CD4-positive, CD25-positive, alpha-beta regulatory T cell (primary cell): Measurements from ENCODE around the gene KAT8. TPM values are rescaled to one million over a fixed set of nuclear protein-coding genes. Genes with fewer than 3 reads are reported as not detected.
A peak's percentile ranks its signal among the peaks of the same experiment; 100 is the strongest.
"Not testable (repeated sequence)": the region's sequence is repeated elsewhere in the genome, so short reads cannot be mapped to it uniquely, and the experiment has no call there.

Source experiments
- ATAC-seq, 2 donors: fragments of 150-1000 bp; cut with Tn5 transposase; one replicate each; pipeline ENCODE4 v1.10.0; 2021; ENCODE audit warnings: low read depth in 2 of 2, moderate number of reproducible peaks in 2 of 2, moderate library complexity in 1 of 2
- DNase-seq, 3 donors: peaks; one replicate each; pipeline versions ENCODE4 v3.0.0 to v3.0.0-alpha.2; 2012 to 2022; ENCODE audit warnings: mixed read lengths in 1 of 3
- H3K27ac ChIP-seq: one replicate; pipeline ENCODE4 v1.7.0; 2013; ENCODE audit warnings: mild to moderate bottlenecking, low read length; ENCODE audit not compliant: insufficient read depth, poor library complexity, severe bottlenecking
- H3K27me3 ChIP-seq: one replicate; pipeline ENCODE4 v1.7.0; 2013; ENCODE audit warnings: low read length; ENCODE audit not compliant: control insufficient read depth, insufficient read depth
- H3K36me3 ChIP-seq: one replicate; pipeline ENCODE4 v1.7.0; 2013; ENCODE audit warnings: mild to moderate bottlenecking, low read length, moderate library complexity; ENCODE audit not compliant: control insufficient read depth, insufficient read depth
- H3K4me1 ChIP-seq: 2 replicates; pipeline ENCODE4 v1.7.0; 2013; ENCODE audit warnings: mild to moderate bottlenecking, low read length; ENCODE audit not compliant: insufficient read depth, control insufficient read depth, poor library complexity, severe bottlenecking
- H3K4me3 ChIP-seq: one replicate; pipeline ENCODE4 v1.7.0; 2013; ENCODE audit warnings: low read depth, mild to moderate bottlenecking, low read length, moderate library complexity
- H3K9me3 ChIP-seq, 2 experiments: 1 replicate in 1 of 2; 2 replicates in 1 of 2; pipeline ENCODE4 v1.7.0; 2013; ENCODE audit warnings: low read length in 2 of 2, mild to moderate bottlenecking in 1 of 2, moderate library complexity in 1 of 2; ENCODE audit not compliant: control insufficient read depth in 2 of 2
- H3K27ac Mint-ChIP-seq, 3 donors: one replicate each; pipeline ENCODE4 v1.8.0; 2020 to 2022; ENCODE audit warnings: mild to moderate bottlenecking in 3 of 3, mixed read lengths in 3 of 3, moderate library complexity in 2 of 3
- H3K27me3 Mint-ChIP-seq: one replicate; pipeline ENCODE4 v1.8.0; 2022; ENCODE audit warnings: mild to moderate bottlenecking, mixed read lengths
- H3K36me3 Mint-ChIP-seq: one replicate; pipeline ENCODE4 v1.8.0; 2020; ENCODE audit warnings: mixed read lengths
- H3K4me1 Mint-ChIP-seq, 4 donors: one replicate each; pipeline ENCODE4 v1.8.0; 2020 to 2022; ENCODE audit warnings: mixed read lengths in 4 of 4, mild to moderate bottlenecking in 1 of 4
- H3K4me3 Mint-ChIP-seq, 4 donors: one replicate each; pipeline ENCODE4 v1.8.0; 2020 to 2022; ENCODE audit warnings: mild to moderate bottlenecking in 4 of 4, mixed read lengths in 4 of 4, moderate library complexity in 3 of 4
- H3K9me3 Mint-ChIP-seq, 7 donors: one replicate each; pipeline ENCODE4 v1.8.0; 2020 to 2022; ENCODE audit warnings: mixed read lengths in 7 of 7, mild to moderate bottlenecking in 3 of 7, moderate library complexity in 2 of 7
- polyA plus RNA-seq, 4 donors: library from polyadenylated mRNA; unstranded; fragments of 300-500 nt; fragmentation: Illumina TruSeq; gene quantifications; one replicate each; pipeline ENCODE4 v1.2.3, GENCODE V29; 2021
- total RNA-seq: library from RNA; stranded (reverse); gene quantifications from one replicate; pipeline ENCODE4 v1.2.3, GENCODE V29; 2022

KAT8 gene
- total and polyA plus RNA-seq, 5 donors from 2014 or later = 31.8 to 103 (median 44.7) TPM

DNA sequence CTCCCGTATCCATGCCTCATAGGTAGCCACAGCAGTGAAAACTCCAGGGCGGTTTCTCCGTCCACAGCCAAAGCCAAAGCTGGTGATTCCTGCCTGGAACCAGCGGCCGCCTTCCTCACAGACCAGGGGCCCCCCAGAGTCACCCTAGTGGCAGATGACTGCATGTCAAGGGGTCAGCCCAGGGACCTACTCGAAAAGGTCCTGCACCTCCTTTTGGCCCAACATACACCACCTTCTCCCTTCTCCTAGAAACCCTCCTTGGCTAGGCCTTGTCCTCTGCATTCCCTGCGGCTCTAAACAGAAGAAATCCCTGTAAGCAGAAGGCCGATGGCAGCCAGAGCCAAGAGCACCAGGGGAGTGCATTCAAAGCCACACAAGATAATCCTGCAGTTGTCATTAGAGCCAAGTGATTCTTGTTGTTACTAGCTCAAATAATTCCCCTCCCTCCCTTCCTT, 26.3 kb downstream of the KAT8 start:
- DNase-seq = no peak
- Mint-ChIP-seq H3K4me3 (peak overlapping the region; percentile 69 to 90 (median 76)), H3K27me3 (peaks cover 10% of the 10 kb centered on the region), H3K4me1 (peaks cover 4 to 20% (median 6%) of the 10 kb centered on the region in 4 donors), H3K36me3 (no peaks in the 10 kb centered on the region), H3K27ac (peak overlapping the region in 2 of 3 donors; percentile 47 to 82), H3K9me3 (no peaks in the 10 kb centered on the region)
- H3K27ac ChIP-seq = no peak overlapping the region
- peaks cover 19% of the 10 kb centered on the region for H3K4me1 ChIP-seq
- no peaks in the 10 kb centered on the region for H3K27me3 ChIP-seq
- ATAC-seq = no peak
- H3K36me3 ChIP-seq = no peaks in the 10 kb centered on the region
- no peak overlapping the region for H3K4me3 ChIP-seq
- no peaks in the 10 kb centered on the region for H3K9me3 ChIP-seq

DNA sequence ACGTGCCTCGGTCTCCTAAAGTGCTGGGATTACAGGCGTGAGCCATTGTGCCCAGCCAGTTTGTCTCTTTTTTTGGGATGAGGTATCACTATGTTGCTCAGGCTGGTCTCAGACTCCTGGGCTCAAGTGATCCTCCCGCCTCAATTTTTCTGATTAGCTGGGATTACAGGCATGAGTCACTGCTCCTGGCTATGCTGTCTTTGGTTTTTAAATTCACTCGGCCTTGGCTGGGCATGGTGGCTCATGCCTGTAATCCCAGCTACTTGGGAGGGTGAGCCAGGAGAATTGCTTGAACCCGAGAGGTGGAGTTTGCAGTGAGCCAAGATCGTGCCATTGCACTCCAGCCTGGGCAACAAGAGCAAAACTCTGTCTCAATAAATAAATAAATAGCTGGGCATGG, 27.0 kb downstream of the KAT8 start:
- not testable (repeated sequence) for H3K4me3 ChIP-seq, DNase-seq, H3K9me3 ChIP-seq, H3K27me3 ChIP-seq, H3K36me3 Mint-ChIP-seq, H3K9me3 Mint-ChIP-seq, ATAC-seq, H3K27ac ChIP-seq, H3K36me3 ChIP-seq
- peaks cover 4 to 20% (median 6%) of the 10 kb centered on the region in 4 donors for H3K4me1 Mint-ChIP-seq
- peak overlapping the region in 2 of 3 donors; percentile 47 to 60 for H3K27ac Mint-ChIP-seq
- H3K4me3 Mint-ChIP-seq = peak overlapping the region in 3 of 4 donors; percentile 69 to 84 (median 80)
- H3K4me1 ChIP-seq = peaks cover 19% of the 10 kb centered on the region
- peaks cover 10% of the 10 kb centered on the region for H3K27me3 Mint-ChIP-seq

DNA sequence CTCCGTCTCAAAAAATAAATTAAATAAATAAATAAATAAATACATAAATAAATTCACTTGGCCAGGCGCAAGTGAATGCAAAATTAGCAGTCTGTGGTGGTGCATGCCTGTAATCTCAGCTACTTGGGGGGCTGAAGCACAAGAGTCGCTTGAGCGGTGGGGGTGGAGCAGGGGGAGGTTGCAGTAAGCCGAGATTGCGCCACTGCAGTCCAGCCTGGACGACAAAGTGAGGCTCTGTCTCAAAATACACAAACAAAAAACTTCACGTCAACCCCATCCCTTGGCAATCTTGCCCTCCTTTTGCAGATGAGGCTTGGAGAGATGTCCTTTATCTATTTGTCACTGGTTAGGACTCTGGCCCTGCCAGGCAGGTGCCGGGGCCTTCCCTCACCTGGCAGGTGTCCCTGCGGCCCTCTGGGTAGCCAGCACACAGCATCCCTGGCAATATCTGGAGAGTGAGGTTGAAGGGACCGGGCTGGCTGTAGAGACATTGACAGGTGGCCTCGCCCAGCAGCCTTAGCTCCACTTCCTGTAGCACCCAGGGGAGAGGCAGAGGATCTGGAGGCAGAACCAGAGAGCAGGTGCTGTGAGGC, 28.0 kb downstream of the KAT8 start:
- Histone ChIP-seq H3K27me3 (no peaks in the 10 kb centered on the region), H3K27ac (no peak overlapping the region), H3K4me1 (peaks cover 19% of the 10 kb centered on the region), H3K4me3 (no peak overlapping the region), H3K9me3 (no peaks in the 10 kb centered on the region), H3K36me3 (no peaks in the 10 kb centered on the region)
- DNase-seq = peak in 1 of 3 donors; percentile 26
- H3K4me1 Mint-ChIP-seq = peaks cover 4 to 20% (median 6%) of the 10 kb centered on the region in 4 donors
- H3K9me3 Mint-ChIP-seq = no peaks in the 10 kb centered on the region
- ATAC-seq = no peak
- no peak overlapping the region for H3K27ac Mint-ChIP-seq
- no peak overlapping the region for H3K4me3 Mint-ChIP-seq
- no peaks in the 10 kb centered on the region for H3K36me3 Mint-ChIP-seq
- peaks cover 10% of the 10 kb centered on the region for H3K27me3 Mint-ChIP-seq

GRCh38 chr16:31147574-31147973, 30.1 kb downstream of the KAT8 start:
- Histone ChIP-seq H3K4me3 (no peak overlapping the region), H3K27ac (no peak overlapping the region), H3K4me1 (peaks cover 10% of the 10 kb centered on the region), H3K27me3 (no peaks in the 10 kb centered on the region), H3K9me3 (no peaks in the 10 kb centered on the region), H3K36me3 (no peaks in the 10 kb centered on the region)
- no peaks in the 10 kb centered on the region for H3K9me3 Mint-ChIP-seq
- peaks cover 0 to 13% (median under 1%) of the 10 kb centered on the region in 4 donors for H3K4me1 Mint-ChIP-seq
- no peak for ATAC-seq
- H3K4me3 Mint-ChIP-seq = peak overlapping the region in 1 of 4 donors; percentile 6
- DNase-seq = no peak
- no peak overlapping the region for H3K27ac Mint-ChIP-seq
- peaks cover 16% of the 10 kb centered on the region for H3K27me3 Mint-ChIP-seq
- no peaks in the 10 kb centered on the region for H3K36me3 Mint-ChIP-seq

DNA sequence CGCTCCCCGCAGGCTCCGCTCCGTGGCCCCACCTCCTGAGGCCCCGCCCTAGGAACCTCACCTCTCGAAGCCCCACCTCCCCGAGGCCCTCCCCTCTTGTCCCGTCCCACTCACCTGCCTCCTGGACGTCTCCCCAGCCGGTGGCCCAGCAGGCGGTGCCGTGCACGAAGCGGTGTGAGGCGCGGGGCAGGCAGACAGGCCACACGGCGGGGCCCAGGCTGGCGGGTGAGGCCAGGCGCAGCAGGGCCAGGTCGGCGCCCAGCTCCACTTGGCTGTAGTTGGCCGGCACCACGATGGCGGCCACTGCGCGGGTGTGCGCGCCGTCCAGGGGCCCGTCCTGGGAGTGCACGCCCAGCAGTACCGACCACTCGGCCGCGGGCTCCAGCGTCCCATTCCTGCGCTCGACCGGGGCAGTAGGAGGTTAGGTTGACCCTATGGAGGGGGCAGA, 30.8 kb downstream of the KAT8 start:
- peaks cover 16% of the 10 kb centered on the region for H3K27me3 Mint-ChIP-seq
- Histone ChIP-seq H3K27ac (no peak overlapping the region), H3K4me3 (no peak overlapping the region), H3K36me3 (no peaks in the 10 kb centered on the region), H3K4me1 (peaks cover 2% of the 10 kb centered on the region), H3K9me3 (no peaks in the 10 kb centered on the region), H3K27me3 (no peaks in the 10 kb centered on the region)
- no peak overlapping the region for H3K4me3 Mint-ChIP-seq
- no peaks in the 10 kb centered on the region for H3K36me3 Mint-ChIP-seq
- no peaks in the 10 kb centered on the region for H3K9me3 Mint-ChIP-seq
- peak overlapping the region in 1 of 3 donors; percentile 9 for H3K27ac Mint-ChIP-seq
- peaks cover 0 to 13% (median under 1%) of the 10 kb centered on the region in 4 donors for H3K4me1 Mint-ChIP-seq
- no peak for DNase-seq
- ATAC-seq = no peak

- Histone ChIP-seq H3K4me1 (no peaks in the 10 kb centered on the region), H3K27ac (no peak overlapping the region), H3K9me3 (no peaks in the 10 kb centered on the region), H3K4me3 (no peak overlapping the region), H3K27me3 (no peaks in the 10 kb centered on the region), H3K36me3 (no peaks in the 10 kb centered on the region)
- H3K4me3 Mint-ChIP-seq = no peak overlapping the region
- H3K4me1 Mint-ChIP-seq = peaks cover 0 to 7% (median under 1%) of the 10 kb centered on the region in 4 donors
- H3K9me3 Mint-ChIP-seq = no peaks in the 10 kb centered on the region
- peaks cover 12% of the 10 kb centered on the region for H3K27me3 Mint-ChIP-seq
- H3K27ac Mint-ChIP-seq = no peak overlapping the region
- H3K36me3 Mint-ChIP-seq = no peaks in the 10 kb centered on the region
- DNase-seq = no peak
- no peak for ATAC-seq
Measured at GRCh38 chr16:31148896-31149295, 31.4 kb downstream of the KAT8 start.

DNA sequence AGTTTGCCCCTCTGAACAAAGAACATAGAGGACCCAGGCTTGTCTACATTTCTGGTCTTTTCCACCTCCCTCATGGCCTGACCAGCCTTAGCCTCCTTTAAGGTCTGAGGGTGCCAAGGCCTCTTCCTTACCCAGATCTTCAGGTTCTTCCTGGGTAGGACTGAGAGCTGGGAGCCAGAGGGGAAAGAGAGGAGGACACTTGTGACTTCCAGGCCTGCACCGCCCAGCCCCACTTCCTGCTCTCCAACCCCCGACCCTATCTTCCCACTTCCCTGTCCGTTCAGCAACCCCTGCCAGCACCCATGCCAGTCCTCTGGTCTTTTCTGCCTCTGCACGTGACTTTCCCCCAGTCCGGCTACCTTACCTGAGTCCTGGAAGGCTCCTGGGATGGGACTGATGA, 31.9 kb downstream of the KAT8 start:
- Histone ChIP-seq H3K4me1 (no peaks in the 10 kb centered on the region), H3K9me3 (no peaks in the 10 kb centered on the region), H3K27me3 (no peaks in the 10 kb centered on the region), H3K36me3 (no peaks in the 10 kb centered on the region), H3K27ac (no peak overlapping the region), H3K4me3 (no peak overlapping the region)
- H3K36me3 Mint-ChIP-seq = no peaks in the 10 kb centered on the region
- no peak for DNase-seq
- no peak overlapping the region for H3K4me3 Mint-ChIP-seq
- no peak overlapping the region for H3K27ac Mint-ChIP-seq
- no peak for ATAC-seq
- H3K4me1 Mint-ChIP-seq = peaks cover 0 to 3% (median 0%) of the 10 kb centered on the region in 4 donors
- no peaks in the 10 kb centered on the region for H3K9me3 Mint-ChIP-seq
- peaks cover 10% of the 10 kb centered on the region for H3K27me3 Mint-ChIP-seq
